AG04449 (cell line): ENCODE results near the gene HCST.

Experiments used
- CTCF ChIA-PET: fragments of 350-600 bp; formaldehyde crosslinking; extraction: SDS; loops from one replicate; lab custom pipeline; 2021; ENCODE audit warnings: antibody characterized with exemption; lab: Yijun Ruan, JAX
- POLR2A ChIA-PET: fragments of 400-600, 350-600 bp; formaldehyde crosslinking; extraction: SDS; loops from one replicate; lab custom pipeline; 2020; ENCODE audit warnings: antibody characterized with exemption, inconsistent platforms; lab: Yijun Ruan, JAX
- DNase-seq: peaks from one replicate; pipeline ENCODE4 v3.0.0-alpha.2; 2010; ENCODE audit warnings: low read depth, low spot score
- H3K4me3 ChIP-seq: 2 replicates; pipeline ENCODE4 v1.5.1; 2011; ENCODE audit warnings: low read depth, mild to moderate bottlenecking, control low read depth, low read length
- TF ChIP-seq, protein P1 (sequence below): IDR thresholded peaks from one replicate; pipeline ENCODE4 v1.5.1; 2011; ENCODE audit warnings: mild to moderate bottlenecking, moderate library complexity, low read length, control low read depth, inconsistent platforms; ENCODE audit not compliant: insufficient read depth; ENCODE audit errors: missing control alignments

Gene HCST, protein sequence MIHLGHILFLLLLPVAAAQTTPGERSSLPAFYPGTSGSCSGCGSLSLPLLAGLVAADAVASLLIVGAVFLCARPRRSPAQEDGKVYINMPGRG

DNA sequence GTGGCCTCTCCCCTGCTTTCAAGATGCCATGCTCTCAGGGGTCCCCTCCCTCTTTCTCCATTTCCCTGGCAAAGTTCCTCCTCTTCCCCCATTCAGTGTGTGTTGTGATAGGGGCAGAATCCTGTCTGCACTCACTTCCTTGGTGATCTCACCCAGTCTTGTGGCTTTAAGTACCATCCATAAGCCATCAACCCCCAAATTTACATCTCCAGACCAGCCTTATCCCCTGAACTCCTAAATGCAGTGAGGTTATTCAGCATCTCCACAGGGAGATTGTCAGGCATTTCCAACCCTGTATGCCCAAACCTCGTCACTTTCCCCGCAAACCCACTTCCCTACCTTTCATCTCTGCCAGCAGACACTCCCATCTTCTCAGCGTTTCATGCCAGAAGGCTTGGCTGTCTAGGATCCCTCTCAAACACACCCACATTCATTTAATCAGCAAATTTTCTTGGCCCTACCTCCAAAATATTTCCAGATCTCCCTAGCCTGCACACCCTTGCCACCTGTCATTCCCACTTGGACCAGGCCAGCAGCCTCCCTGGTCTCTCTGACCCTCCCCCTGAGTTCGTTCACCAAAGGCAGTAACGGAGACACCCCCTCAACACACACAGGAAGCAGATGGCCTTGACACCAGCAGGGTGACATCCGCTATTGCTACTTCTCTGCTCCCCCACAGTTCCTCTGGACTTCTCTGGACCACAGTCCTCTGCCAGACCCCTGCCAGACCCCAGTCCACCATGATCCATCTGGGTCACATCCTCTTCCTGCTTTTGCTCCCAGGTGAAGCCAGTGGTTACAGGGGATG, at the start of gene HCST:
Gene HCST (plus strand): TSS at position 676 of the 808 bp plus-strand sequence. CDS start 65 bp downstream, at position 741.
- CTCF ChIA-PET = no interaction called here
- peak within 1 kb of the TSS; percentile 27; the same call in 1 of the 2 replicates for H3K4me3 ChIP-seq
- no peak for DNase-seq
- TF ChIP-seq, protein P1, sequence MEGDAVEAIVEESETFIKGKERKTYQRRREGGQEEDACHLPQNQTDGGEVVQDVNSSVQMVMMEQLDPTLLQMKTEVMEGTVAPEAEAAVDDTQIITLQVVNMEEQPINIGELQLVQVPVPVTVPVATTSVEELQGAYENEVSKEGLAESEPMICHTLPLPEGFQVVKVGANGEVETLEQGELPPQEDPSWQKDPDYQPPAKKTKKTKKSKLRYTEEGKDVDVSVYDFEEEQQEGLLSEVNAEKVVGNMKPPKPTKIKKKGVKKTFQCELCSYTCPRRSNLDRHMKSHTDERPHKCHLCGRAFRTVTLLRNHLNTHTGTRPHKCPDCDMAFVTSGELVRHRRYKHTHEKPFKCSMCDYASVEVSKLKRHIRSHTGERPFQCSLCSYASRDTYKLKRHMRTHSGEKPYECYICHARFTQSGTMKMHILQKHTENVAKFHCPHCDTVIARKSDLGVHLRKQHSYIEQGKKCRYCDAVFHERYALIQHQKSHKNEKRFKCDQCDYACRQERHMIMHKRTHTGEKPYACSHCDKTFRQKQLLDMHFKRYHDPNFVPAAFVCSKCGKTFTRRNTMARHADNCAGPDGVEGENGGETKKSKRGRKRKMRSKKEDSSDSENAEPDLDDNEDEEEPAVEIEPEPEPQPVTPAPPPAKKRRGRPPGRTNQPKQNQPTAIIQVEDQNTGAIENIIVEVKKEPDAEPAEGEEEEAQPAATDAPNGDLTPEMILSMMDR = no peak
- POLR2A ChIA-PET = interaction anchor here (0.9 to 1.0 kb wide), 2 partner anchors 29 to 213 kb away, joined by 3 read pairs; no protein-coding TSS in a partner anchor

DNA sequence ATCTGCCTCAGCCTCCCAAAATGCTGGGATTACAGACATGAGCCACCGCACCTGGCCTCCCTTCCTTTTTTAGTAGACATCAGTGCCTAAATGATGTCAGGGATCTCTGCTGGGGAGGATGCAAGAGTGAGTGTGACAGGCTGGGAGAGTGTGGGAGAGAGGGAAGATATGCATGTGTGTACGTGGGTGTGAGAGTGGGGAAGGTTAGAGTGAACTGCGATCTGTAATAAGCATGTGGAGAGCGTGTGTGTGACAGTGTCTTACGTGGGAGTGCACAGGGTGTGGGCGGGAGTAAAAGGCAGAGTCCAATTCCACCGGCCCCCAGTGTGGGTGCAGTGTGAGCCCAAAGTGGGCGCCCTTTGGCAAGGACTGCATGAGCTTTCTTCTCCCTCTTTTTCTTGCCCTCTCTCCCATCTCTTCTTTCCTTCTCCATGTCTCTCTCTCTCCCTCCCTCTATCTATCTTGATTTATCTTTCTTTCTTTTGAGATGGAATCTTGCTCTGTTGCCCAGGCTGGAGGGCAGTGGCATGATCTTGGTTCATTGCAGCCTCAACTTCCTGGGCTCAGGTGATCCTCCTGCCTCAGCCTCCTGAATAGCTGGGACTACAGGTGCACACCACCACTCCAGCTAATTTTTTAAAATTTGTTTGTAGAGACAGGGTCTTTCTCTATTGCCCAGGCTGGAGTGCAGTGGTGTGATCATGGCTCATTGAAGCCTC, 49.1 kb upstream of the HCST start:
- TF ChIP-seq, protein P1 = no peak
- no peak overlapping the region for H3K4me3 ChIP-seq
- DNase-seq = no peak
- POLR2A ChIA-PET = no interaction called here
- CTCF ChIA-PET = no interaction called here

DNA sequence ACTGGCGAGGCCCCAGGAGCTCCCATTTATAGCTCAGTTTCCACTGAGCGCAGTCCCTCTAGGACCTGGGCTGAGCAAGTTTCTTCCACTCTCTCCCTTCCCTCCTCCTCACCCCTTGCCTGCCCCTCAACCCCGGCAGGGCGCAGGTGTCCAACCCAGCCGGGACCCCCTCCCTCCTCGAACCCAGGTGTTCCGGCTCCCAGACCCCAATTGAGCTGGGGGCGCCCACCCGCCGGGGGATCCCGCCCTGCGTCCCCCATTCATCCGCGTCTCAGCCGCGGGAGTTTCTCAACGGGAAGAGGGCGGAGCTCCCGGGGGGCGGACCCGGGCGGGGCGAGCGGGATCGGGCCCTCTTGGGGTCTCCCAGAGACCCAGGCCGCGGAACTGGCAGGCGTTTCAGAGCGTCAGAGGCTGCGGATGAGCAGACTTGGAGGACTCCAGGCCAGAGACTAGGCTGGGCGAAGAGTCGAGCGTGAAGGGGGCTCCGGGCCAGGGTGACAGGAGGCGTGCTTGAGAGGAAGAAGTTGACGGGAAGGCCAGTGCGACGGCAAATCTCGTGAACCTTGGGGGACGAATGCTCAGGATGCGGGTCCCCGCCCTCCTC, 45.7 kb upstream of the HCST start, which contains the start of gene KIRREL2:
Gene KIRREL2 (plus strand): TSS at position 366 of the 604 bp plus-strand sequence. CDS start 209 bp downstream, at position 575.
- ChIA-PET POLR2A (interaction anchor here (0.5 kb wide), 1 partner anchor 94 kb away, joined by 3 read pairs; no protein-coding TSS in a partner anchor), CTCF (interaction anchor here (0.6 to 2.2 kb wide), 2 partner anchors 12 to 188 kb away, joined by 4 read pairs; partner anchors contain the start of gene APLP1)
- DNase-seq = no peak
- TF ChIP-seq, protein P1 = no peak
- H3K4me3 ChIP-seq = peak within 1 kb of the TSS; percentile 47

DNA sequence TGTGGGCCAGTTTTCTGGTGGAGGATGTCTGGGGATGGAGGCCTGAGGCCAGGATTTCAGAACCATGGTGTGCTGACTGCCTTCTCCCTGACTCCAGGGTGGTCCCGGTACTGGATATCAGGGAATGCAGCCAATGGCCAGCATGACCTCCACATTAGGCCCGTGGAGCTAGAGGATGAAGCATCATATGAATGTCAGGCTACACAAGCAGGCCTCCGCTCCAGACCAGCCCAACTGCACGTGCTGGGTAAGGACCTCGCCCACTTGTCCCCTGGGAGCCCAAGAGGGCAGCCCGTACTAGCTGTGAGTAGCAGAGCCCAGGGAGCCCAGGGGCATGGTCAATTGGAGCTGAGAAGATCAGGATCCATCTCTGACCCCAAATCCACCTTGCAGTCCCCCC, 44.0 kb upstream of the HCST start:
- CTCF ChIA-PET = no interaction called here
- TF ChIP-seq, protein P1 = no peak
- no peak overlapping the region for H3K4me3 ChIP-seq
- POLR2A ChIA-PET = no interaction called here
- DNase-seq = no peak

DNA sequence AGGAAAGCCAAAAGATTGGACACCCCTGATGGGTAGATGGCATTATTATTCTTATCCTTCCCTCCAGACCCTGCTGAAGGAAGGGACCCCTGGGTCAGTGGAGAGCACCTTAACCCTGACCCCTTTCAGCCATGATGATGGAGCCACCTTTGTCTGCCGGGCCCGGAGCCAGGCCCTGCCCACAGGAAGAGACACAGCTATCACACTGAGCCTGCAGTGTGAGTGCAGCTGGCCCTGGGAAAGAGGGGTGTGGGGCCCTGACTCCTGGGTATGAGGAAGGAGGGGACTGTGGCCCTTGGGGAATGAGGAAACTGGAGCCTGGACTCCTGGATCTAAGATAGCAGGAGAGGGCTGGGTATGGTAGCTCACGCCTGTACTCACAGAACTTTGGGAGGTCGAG, 42.9 kb upstream of the HCST start:
- CTCF ChIA-PET = no interaction called here
- TF ChIP-seq, protein P1 = no peak
- H3K4me3 ChIP-seq = no peak overlapping the region
- POLR2A ChIA-PET = no interaction called here
- no peak for DNase-seq

DNA sequence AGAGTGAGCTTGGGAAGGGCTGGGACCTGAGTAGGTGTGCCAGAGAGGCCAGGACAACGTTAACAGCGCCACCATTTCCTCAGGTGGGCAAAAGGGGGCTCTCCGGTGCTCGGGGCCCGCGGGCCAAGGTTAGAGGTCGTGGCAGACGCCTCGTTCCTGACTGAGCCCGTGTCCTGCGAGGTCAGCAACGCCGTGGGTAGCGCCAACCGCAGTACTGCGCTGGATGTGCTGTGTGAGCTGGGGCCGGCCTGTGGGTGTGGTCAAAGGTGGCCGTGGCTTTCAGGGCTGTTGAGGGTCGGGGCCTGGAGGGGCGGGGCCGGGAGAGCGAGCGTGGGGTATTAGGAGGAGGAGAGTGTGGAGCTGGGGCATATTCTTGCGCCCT, 41.9 kb upstream of the HCST start:
- POLR2A ChIA-PET = no interaction called here

More for the DNA sequence above, 41.9 kb upstream of the HCST start:
- no peak overlapping the region for H3K4me3 ChIP-seq
- TF ChIP-seq, protein P1 = no peak
- no peak for DNase-seq
- CTCF ChIA-PET = interaction anchor here (0.5 kb wide), 1 partner anchor 71 kb away, joined by 3 read pairs; no protein-coding TSS in a partner anchor
